Lung (tissue), 12 donors: Measurements from ENCODE around the gene GASK1B. TPM values are rescaled to one million over a fixed set of nuclear protein-coding genes. Genes with fewer than 3 reads are reported as not detected.

Source experiments
- ATAC-seq: fragments of 200-7000 bp; cut with Tn5 transposase; one replicate; pipeline ENCODE4 v1.9.1; 2020; ENCODE audit warnings: moderate number of reproducible peaks; ENCODE audit not compliant: insufficient read depth, low FRiP score
- DNase-seq, 3 donors: peaks; one replicate each; pipeline ENCODE4 v3.0.0-alpha.2; 2013 to 2017
- H3K27ac ChIP-seq, 2 donors: one replicate each; pipeline ENCODE4 v1.5.1; 2013; ENCODE audit warnings: mild to moderate bottlenecking in 2 of 2, moderate library complexity in 2 of 2, control low read depth in 1 of 2, inconsistent platforms in 1 of 2, low read depth in 1 of 2, low read length in 1 of 2
- H3K27me3 ChIP-seq, 3 donors: one replicate each; pipeline ENCODE4 v1.5.1; 2013; ENCODE audit warnings: low read length in 2 of 3; ENCODE audit not compliant: control insufficient read depth in 3 of 3, insufficient read depth in 3 of 3
- H3K36me3 ChIP-seq, 4 donors: one replicate each; pipeline ENCODE4 v1.5.1; 2013; ENCODE audit warnings: low read length in 4 of 4, mild to moderate bottlenecking in 1 of 4, moderate library complexity in 1 of 4; ENCODE audit not compliant: control insufficient read depth in 4 of 4, insufficient read depth in 4 of 4
- H3K4me1 ChIP-seq, 5 donors: one replicate each; pipeline ENCODE4 v1.5.1; 2013; ENCODE audit warnings: low read length in 5 of 5, mild to moderate bottlenecking in 2 of 5, moderate library complexity in 1 of 5; ENCODE audit not compliant: control insufficient read depth in 5 of 5, insufficient read depth in 5 of 5
- H3K4me3 ChIP-seq: one replicate; pipeline ENCODE4 v1.5.1; 2013; ENCODE audit warnings: mild to moderate bottlenecking, control low read depth, moderate library complexity
- H3K9ac ChIP-seq, 2 donors: one replicate each; pipeline ENCODE4 v1.5.1; 2013; ENCODE audit warnings: low read length in 2 of 2, control low read depth in 1 of 2; ENCODE audit not compliant: insufficient read depth in 1 of 2
- H3K9me3 ChIP-seq, 4 donors: one replicate each; pipeline ENCODE4 v1.5.1; 2013; ENCODE audit warnings: low read length in 3 of 4, mild to moderate bottlenecking in 1 of 4, moderate library complexity in 1 of 4; ENCODE audit not compliant: control insufficient read depth in 4 of 4, insufficient read depth in 3 of 4
- CTCF ChIP-seq: IDR thresholded peaks from 2 replicates; pipeline ENCODE4 v1.5.1; 2012; ENCODE audit warnings: mild to moderate bottlenecking; ENCODE audit errors: control extremely low read depth, extremely low read depth
- WGBS, 2 donors: extraction: QIAGEN DNeasy Blood & Tissue Kit; methylation state at CpG; one replicate each; pipeline ENCODE4 v1.1.7; 2013; 5-methylcytosine and 5-hydroxymethylcytosine counted together
- polyA plus RNA-seq, 2 donors: library from polyadenylated mRNA; stranded (reverse); fragments of 200-250 nt; gene quantifications; one replicate each; pipeline ENCODE4 v1.2.1, GENCODE V29; 2013
- total RNA-seq, 2 donors: library from RNA; depleted of rRNA in 1 of 2; stranded (reverse); fragments of >200 nt in 1 of 2; gene quantifications; one replicate each; pipeline ENCODE4 v1.2.1, GENCODE V29; 2014 to 2021
- donor health status: control.
- donor health status: control.
- donor health status: Bipolar disorder and iron deficiency.
- donor health status: healthy.
- donor health status: DM: yes; HTN: yes; CAD: no.

The GASK1B gene
- total and polyA plus RNA-seq, 4 donors, result 3.2 to 36.6 (median 30.2) TPM

- WGBS, 2 donors, result 49 to 50% methylated on average over 2 of the region's 2 CpGs
- DNase-seq, result no peak
These were observed 38.6 kb downstream of the GASK1B start for GRCh38 chr4:158134222-158134621.

DNA sequence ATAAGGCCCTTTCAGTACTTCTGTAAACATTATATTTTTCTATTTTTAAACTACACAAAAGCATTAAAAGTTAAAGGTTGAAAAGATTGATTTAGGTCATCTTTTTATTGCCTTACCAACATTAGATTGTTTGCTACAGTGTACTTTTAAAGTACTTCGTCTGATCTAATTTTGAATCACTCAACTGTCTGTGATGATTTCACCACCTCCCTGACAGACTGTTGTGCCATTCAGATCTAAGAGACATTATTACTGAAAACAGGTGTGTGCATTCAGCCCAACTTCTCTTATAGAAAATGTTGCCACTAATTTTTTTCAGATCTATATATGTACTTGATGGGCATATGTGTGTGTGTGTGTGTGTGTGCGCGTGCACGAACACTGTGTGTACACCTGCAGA, 39.3 kb downstream of the GASK1B start:
- Histone ChIP-seq H3K4me3 (no peak overlapping the region), H3K4me1 (peaks cover 0 to 23% (median 0%) of the 10 kb centered on the region in 5 donors), H3K9ac (no peak overlapping the region), H3K27me3 (no peaks in the 10 kb centered on the region), H3K36me3 (peaks cover 0 to 6% (median 0%) of the 10 kb centered on the region in 4 donors), H3K27ac (no peak overlapping the region), H3K9me3 (no peaks in the 10 kb centered on the region)
- no peak for TF ChIP-seq CTCF
- 69 to 83% methylated on average over 4 of the region's 4 CpGs for WGBS, 2 donors
- ATAC-seq, result no peak
- DNase-seq, result no peak

More at GRCh38 chr4:158134222-158134621, 38.6 kb downstream of the GASK1B start:
- no peak for ATAC-seq
- Histone ChIP-seq H3K27me3 (no peaks in the 10 kb centered on the region), H3K4me3 (no peak overlapping the region), H3K9ac (no peak overlapping the region), H3K36me3 (peaks cover 0 to 5% (median 0%) of the 10 kb centered on the region in 4 donors), H3K9me3 (no peaks in the 10 kb centered on the region), H3K27ac (no peak overlapping the region), H3K4me1 (peaks cover 0 to 26% (median 0%) of the 10 kb centered on the region in 5 donors)
- no peak for TF ChIP-seq CTCF

GRCh38 chr4:158131027-158131426, 41.8 kb downstream of the GASK1B start:
- WGBS, 2 donors, result 39 to 87% methylated on average over 1 of the region's 1 CpG
- TF ChIP-seq CTCF, result no peak
- H3K27me3 ChIP-seq, result no peaks in the 10 kb centered on the region
- DNase-seq, result no peak
- no peak overlapping the region for H3K4me3 ChIP-seq
- no peak for ATAC-seq
- no peak overlapping the region for H3K9ac ChIP-seq
- H3K36me3 ChIP-seq, result peaks cover 0 to 11% (median 0%) of the 10 kb centered on the region in 4 donors
- no peak overlapping the region for H3K27ac ChIP-seq
- H3K4me1 ChIP-seq, result peaks cover 0 to 18% (median 0%) of the 10 kb centered on the region in 5 donors
- H3K9me3 ChIP-seq, result no peaks in the 10 kb centered on the region

DNA sequence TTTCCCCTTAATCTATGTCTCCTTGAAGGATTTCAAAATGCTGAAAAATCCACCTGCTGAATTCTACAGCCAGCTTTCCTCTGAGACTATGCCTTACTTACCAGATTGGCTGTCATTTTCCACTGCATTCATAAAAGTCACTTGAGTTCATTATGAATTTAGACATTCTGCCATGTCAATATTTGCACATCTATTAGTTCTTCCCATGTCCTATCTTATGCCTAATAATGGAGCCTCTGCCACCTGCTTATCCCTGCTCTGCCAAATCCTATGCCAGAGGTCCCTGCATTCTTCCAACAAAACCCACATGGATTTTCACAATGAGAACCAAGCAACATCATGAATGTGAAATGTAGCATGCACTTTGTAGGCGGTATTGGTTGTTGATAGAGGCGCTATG, 42.6 kb downstream of the GASK1B start:
- Histone ChIP-seq H3K4me3 (no peak overlapping the region), H3K9me3 (no peaks in the 10 kb centered on the region), H3K4me1 (peaks cover 0 to 18% (median 0%) of the 10 kb centered on the region in 5 donors), H3K27ac (no peak overlapping the region), H3K27me3 (no peaks in the 10 kb centered on the region), H3K9ac (no peak overlapping the region), H3K36me3 (peaks cover 0 to 11% (median 0%) of the 10 kb centered on the region in 4 donors)
- ATAC-seq, result no peak
- TF ChIP-seq CTCF, result no peak
- WGBS, 2 donors, result 97 to 99% methylated on average over 2 of the region's 2 CpGs
- no peak for DNase-seq
